SH-SY5Y (cell line): ENCODE measurements around the gene COLEC11.

Source experiments
- GATA2 ChIP-seq: IDR thresholded peaks from 2 replicates; pipeline ENCODE4 v1.6.1; 2011; ENCODE audit warnings: mild to moderate bottlenecking, low read depth, low read length
- GATA3 ChIP-seq: IDR thresholded peaks from 2 replicates; pipeline ENCODE4 v1.6.1; 2011; ENCODE audit warnings: low read depth, mild to moderate bottlenecking, low read length, moderate library complexity

GRCh38 chr2:3610415-3610814, 15.5 kb downstream of the COLEC11 start:
- TF ChIP-seq GATA2 (no peak), GATA3 (no peak)
